Panc1 (cell line): ENCODE results near the gene B4GALT1. TPM values are rescaled to one million over a fixed set of nuclear protein-coding genes. Genes with fewer than 3 reads are reported as not detected.

Experiments
- ATAC-seq: fragments of 200-7000 bp; cut with Tn5 transposase; 2 replicates; pipeline ENCODE4 v1.9.1; 2020; ENCODE audit warnings: mild to moderate bottlenecking, moderate library complexity
- BruUV-seq: library from RNA; stranded (reverse); fragments of 400-500 nt; replicated peaks from 2 replicates; lab custom pipeline; 2021; lab: Mats Ljungman, UMichigan
- CTCF ChIA-PET: fragments of 300-600 bp; sonication (Branson Sonifier 250); formaldehyde crosslinking; loops from one replicate; lab custom pipeline; 2022; ENCODE audit warnings: antibody characterized with exemption; lab: Charles Lee
- POLR2A ChIA-PET: fragments of 300-600 bp; sonication (Branson Sonifier 250); formaldehyde crosslinking; loops from one replicate; lab custom pipeline; 2022; ENCODE audit warnings: antibody characterized with exemption; lab: Charles Lee
- DNase-seq: peaks from one replicate; pipeline ENCODE4 v3.0.0-alpha.2; 2010; ENCODE audit warnings: low read depth, low spot score
- H3K27ac ChIP-seq: 2 replicates; pipeline ENCODE4 v1.5.1; 2011; ENCODE audit warnings: mild to moderate bottlenecking, low read length, inconsistent platforms
- H3K27me3 ChIP-seq: fragments of 200-500 bp; sonication (Bioruptor generic); 2 replicates; pipeline ENCODE4 v1.6.0; 2014; ENCODE audit warnings: low read length, inconsistent platforms; ENCODE audit not compliant: control insufficient read depth, insufficient read depth
- H3K36me3 ChIP-seq: fragments of 200-500 bp; sonication (Bioruptor generic); 2 replicates; pipeline ENCODE4 v1.5.1; 2014; ENCODE audit warnings: inconsistent platforms, mild to moderate bottlenecking, low read length, moderate library complexity; ENCODE audit not compliant: control insufficient read depth, insufficient read depth
- H3K4me1 ChIP-seq: 2 replicates; pipeline ENCODE4 v1.5.1; 2011; ENCODE audit warnings: inconsistent platforms, mild to moderate bottlenecking, low read length, moderate library complexity; ENCODE audit not compliant: control insufficient read depth, insufficient read depth
- H3K4me3 ChIP-seq, 2 experiments: 2 replicates each; pipeline ENCODE4 v1.5.1; 2011 to 2012; ENCODE audit warnings: low read depth in 2 of 2, low read length in 2 of 2, mild to moderate bottlenecking in 2 of 2, inconsistent platforms in 1 of 2, moderate library complexity in 1 of 2
- H3K9me3 ChIP-seq: fragments of 200-500 bp; sonication (Bioruptor generic); 2 replicates; pipeline ENCODE4 v1.5.1; 2014; ENCODE audit warnings: low read depth, mild to moderate bottlenecking, inconsistent platforms, low read length, moderate library complexity; ENCODE audit not compliant: control insufficient read depth, insufficient read depth
- POLR2AphosphoS5 ChIP-seq: IDR thresholded peaks from 2 replicates; pipeline ENCODE4 v1.6.1; 2012; ENCODE audit warnings: mild to moderate bottlenecking, low read depth, low read length, moderate library complexity
- SIN3A ChIP-seq: IDR thresholded peaks from 2 replicates; pipeline ENCODE4 v1.6.1; 2012; ENCODE audit warnings: low read depth, mild to moderate bottlenecking, low read length, moderate library complexity, borderline replicate concordance; ENCODE audit not compliant: insufficient read depth
- TCF7L2 ChIP-seq: IDR thresholded peaks from 2 replicates; pipeline ENCODE4 v1.6.1; 2011; ENCODE audit warnings: mild to moderate bottlenecking, low read depth, low read length, inconsistent platforms
- in situ Hi-C: cut with HindIII; loops from 2 replicates; pipeline ENCODE4 v1.10.0; 2016; ENCODE audit warnings: low sequenced_read_pairs, low pct_unique_long_range_greater_than_20kb
- intact Hi-C: fragments of 100-400 bp; cut with micrococcal nuclease; formaldehyde crosslinking; loops from one replicate; pipeline ENCODE4 v1.10.0; 2022; ENCODE audit not compliant: unreplicated experiment
- total RNA-seq: library from RNA; stranded (reverse); gene quantifications from one replicate; pipeline ENCODE4 v1.2.1, GENCODE V29; 2021; ENCODE audit not compliant: unreplicated experiment
- TF ChIP-seq, protein P1 (sequence below), 2 experiments: IDR thresholded peaks; 2 replicates each; pipeline ENCODE4 v1.6.1; 2011 to 2012; ENCODE audit warnings: low read depth in 2 of 2, control low read depth in 1 of 2, low read length in 1 of 2, mild to moderate bottlenecking in 1 of 2, moderate library complexity in 1 of 2; ENCODE audit not compliant: insufficient read depth in 1 of 2
- TF ChIP-seq, protein P2 (sequence below): fragments of 450-650 bp; IDR thresholded peaks from 2 replicates; pipeline ENCODE4 v1.5.1; 2017; ENCODE audit warnings: mild to moderate bottlenecking

The B4GALT1 gene
- total RNA-seq, 1 experiment from 2014 or later: 57.4 TPM

DNA sequence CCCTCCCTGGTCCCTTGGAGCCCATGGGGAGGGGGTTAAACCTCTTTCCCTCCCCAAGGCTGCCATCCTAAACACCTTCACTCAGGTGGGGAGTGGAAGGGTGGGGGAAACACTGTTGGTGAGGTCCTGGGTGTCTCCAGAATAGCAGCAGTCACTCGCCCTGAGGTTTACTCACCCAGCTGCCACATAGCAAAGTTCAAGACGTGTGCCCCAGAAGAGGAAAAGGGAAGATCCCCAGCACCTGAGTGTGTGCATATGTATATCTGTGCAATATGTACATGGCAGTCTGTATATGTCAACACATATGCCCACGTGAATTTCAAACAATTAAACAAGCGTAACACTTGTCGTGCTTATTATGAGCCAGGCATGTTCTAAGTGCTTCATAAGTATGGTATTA, 59.4 kb downstream of the B4GALT1 start:
- Histone ChIP-seq H3K27ac (no peak overlapping the region), H3K9me3 (no peaks in the 10 kb centered on the region), H3K4me1 (no peaks in the 10 kb centered on the region), H3K27me3 (no peaks in the 10 kb centered on the region), H3K4me3 (no peak overlapping the region), H3K36me3 (no peaks in the 10 kb centered on the region)
- intact Hi-C loops: no loop called here
- ChIA-PET CTCF (no interaction called here), POLR2A (no interaction called here)
- TF ChIP-seq, protein P1, sequence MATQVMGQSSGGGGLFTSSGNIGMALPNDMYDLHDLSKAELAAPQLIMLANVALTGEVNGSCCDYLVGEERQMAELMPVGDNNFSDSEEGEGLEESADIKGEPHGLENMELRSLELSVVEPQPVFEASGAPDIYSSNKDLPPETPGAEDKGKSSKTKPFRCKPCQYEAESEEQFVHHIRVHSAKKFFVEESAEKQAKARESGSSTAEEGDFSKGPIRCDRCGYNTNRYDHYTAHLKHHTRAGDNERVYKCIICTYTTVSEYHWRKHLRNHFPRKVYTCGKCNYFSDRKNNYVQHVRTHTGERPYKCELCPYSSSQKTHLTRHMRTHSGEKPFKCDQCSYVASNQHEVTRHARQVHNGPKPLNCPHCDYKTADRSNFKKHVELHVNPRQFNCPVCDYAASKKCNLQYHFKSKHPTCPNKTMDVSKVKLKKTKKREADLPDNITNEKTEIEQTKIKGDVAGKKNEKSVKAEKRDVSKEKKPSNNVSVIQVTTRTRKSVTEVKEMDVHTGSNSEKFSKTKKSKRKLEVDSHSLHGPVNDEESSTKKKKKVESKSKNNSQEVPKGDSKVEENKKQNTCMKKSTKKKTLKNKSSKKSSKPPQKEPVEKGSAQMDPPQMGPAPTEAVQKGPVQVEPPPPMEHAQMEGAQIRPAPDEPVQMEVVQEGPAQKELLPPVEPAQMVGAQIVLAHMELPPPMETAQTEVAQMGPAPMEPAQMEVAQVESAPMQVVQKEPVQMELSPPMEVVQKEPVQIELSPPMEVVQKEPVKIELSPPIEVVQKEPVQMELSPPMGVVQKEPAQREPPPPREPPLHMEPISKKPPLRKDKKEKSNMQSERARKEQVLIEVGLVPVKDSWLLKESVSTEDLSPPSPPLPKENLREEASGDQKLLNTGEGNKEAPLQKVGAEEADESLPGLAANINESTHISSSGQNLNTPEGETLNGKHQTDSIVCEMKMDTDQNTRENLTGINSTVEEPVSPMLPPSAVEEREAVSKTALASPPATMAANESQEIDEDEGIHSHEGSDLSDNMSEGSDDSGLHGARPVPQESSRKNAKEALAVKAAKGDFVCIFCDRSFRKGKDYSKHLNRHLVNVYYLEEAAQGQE (IDR thresholded peaks at IDR 0.05; ENCODE audit: insufficient read depth in 1 of 2, low read depth in 2 of 2, low read length in 1 of 2): no peak
- TF ChIP-seq SIN3A (no peak), TCF7L2 (no peak), POLR2AphosphoS5 (no peak)
- TF ChIP-seq, protein P2, sequence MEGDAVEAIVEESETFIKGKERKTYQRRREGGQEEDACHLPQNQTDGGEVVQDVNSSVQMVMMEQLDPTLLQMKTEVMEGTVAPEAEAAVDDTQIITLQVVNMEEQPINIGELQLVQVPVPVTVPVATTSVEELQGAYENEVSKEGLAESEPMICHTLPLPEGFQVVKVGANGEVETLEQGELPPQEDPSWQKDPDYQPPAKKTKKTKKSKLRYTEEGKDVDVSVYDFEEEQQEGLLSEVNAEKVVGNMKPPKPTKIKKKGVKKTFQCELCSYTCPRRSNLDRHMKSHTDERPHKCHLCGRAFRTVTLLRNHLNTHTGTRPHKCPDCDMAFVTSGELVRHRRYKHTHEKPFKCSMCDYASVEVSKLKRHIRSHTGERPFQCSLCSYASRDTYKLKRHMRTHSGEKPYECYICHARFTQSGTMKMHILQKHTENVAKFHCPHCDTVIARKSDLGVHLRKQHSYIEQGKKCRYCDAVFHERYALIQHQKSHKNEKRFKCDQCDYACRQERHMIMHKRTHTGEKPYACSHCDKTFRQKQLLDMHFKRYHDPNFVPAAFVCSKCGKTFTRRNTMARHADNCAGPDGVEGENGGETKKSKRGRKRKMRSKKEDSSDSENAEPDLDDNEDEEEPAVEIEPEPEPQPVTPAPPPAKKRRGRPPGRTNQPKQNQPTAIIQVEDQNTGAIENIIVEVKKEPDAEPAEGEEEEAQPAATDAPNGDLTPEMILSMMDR: no peak
- DNase-seq (no peak), ATAC-seq (no peak)
- no TSS peak for BruUV-seq
- in situ Hi-C loops: no loop called here

DNA sequence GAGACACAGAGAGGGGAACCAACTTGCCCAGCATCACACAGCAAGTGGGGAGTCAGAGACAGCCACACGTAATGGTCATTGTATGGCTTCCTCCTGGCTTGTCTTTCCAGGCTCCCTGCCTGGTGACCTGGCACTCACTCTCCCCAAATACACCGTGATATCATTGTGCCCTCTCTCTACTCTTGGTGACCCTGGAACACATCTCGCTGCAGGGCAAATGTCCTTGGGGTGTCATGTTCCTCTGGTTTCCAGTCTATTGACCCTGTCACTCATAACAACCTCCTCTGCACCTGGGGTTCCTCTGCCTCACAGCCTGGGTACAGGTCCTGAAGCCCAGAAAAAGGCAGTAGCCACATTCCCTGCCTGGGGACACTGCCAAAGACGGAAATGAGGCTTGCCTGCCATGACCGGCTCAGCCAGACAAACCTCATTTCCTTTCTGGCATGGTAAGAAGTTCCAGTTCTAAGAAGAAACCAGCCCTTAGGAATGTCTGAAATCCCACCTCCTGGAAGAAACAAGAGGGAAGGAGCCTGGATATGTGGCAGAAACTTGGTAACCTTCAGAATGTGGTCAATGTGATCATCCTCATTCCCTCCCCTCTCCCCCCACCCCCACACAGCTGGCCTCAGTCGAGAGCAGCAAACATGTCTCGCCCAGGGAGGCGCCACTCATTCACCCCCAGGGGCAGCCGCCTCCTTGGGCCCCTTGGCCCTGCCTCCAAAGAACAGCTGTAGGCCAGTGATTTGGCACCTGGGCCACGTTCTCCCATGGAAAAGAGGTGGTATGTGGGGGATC, 60.1 kb downstream of the B4GALT1 start:
- DNase-seq (no peak), ATAC-seq (no peak)
- Histone ChIP-seq H3K4me3 (no peak overlapping the region), H3K4me1 (no peaks in the 10 kb centered on the region), H3K36me3 (no peaks in the 10 kb centered on the region), H3K27ac (no peak overlapping the region), H3K9me3 (no peaks in the 10 kb centered on the region), H3K27me3 (no peaks in the 10 kb centered on the region)
- no TSS peak for BruUV-seq
- ChIA-PET CTCF (no interaction called here), POLR2A (no interaction called here)
- TF ChIP-seq, protein P2: no peak
- TF ChIP-seq POLR2AphosphoS5: no peak
- TF ChIP-seq TCF7L2: no peak
- TF ChIP-seq, protein P1 (IDR thresholded peaks at IDR 0.05; ENCODE audit: insufficient read depth in 1 of 2, low read depth in 2 of 2, low read length in 1 of 2): no peak
- TF ChIP-seq SIN3A: no peak
- intact Hi-C loops: no loop called here
- in situ Hi-C loops: no loop called here
